ENCODE results near the gene DBI. TPM values are rescaled to one million over a fixed set of nuclear protein-coding genes. Genes with fewer than 3 reads are reported as not detected.

Gene DBI
- total RNA-seq, 6 donors from 2014 or later: 60.8 to 250 (median 159) TPM

GRCh38 chr2:119341684-119342083 lies 25.1 kb upstream of the DBI start:
- Histone ChIP-seq H3K4me3 (no peak overlapping the region), H3K4me1 (no peaks in the 10 kb centered on the region), H3K27me3 (no peaks in the 10 kb centered on the region), H3K36me3 (peaks cover 0 to 10% (median 0%) of the 10 kb centered on the region in 4 donors), H3K9me3 (no peaks in the 10 kb centered on the region), H3K27ac (no peak overlapping the region)
- no peak for TF ChIP-seq POLR2AphosphoS5 (IDR thresholded peaks at IDR 0.05)
- 81% methylated on average over 2 of the region's 2 CpGs for WGBS, 2 donors
- ATAC-seq (ENCODE audit: low FRiP score in 2 of 2) (no peak), DNase-seq (no peak)

- WGBS, 2 donors: 85 to 90% methylated on average over 6 of the region's 6 CpGs
Observed at GRCh38 chr2:119349289-119349688, 17.5 kb upstream of the DBI start.

GRCh38 chr2:119350311-119350998 lies 16.3 kb upstream of the DBI start:
- DNase-seq (no peak), ATAC-seq (ENCODE audit: low FRiP score in 2 of 2) (no peak)
- Histone ChIP-seq H3K27me3 (no peaks in the 10 kb centered on the region), H3K4me3 (no peak overlapping the region), H3K4me1 (peaks cover 0 to 3% (median under 1%) of the 10 kb centered on the region in 4 donors), H3K9me3 (no peaks in the 10 kb centered on the region), H3K36me3 (no peaks in the 10 kb centered on the region), H3K27ac (no peak overlapping the region)
- 85 to 86% methylated on average over 2 to 4 of the region's 4 CpGs for WGBS, 2 donors
- TF ChIP-seq POLR2AphosphoS5 (IDR thresholded peaks at IDR 0.05) (no peak), CTCF (IDR thresholded peaks at IDR 0.05) (no peak), POLR2A (IDR thresholded peaks at IDR 0.05) (no peak), EP300 (IDR thresholded peaks at IDR 0.05) (no peak)

More at GRCh38 chr2:119349289-119349688, 17.5 kb upstream of the DBI start:
- TF ChIP-seq POLR2A (IDR thresholded peaks at IDR 0.05): no peak
- TF ChIP-seq EP300 (IDR thresholded peaks at IDR 0.05): no peak
- no peak for TF ChIP-seq CTCF (IDR thresholded peaks at IDR 0.05)
- no peak for TF ChIP-seq POLR2AphosphoS5 (IDR thresholded peaks at IDR 0.05)
- H3K27me3 ChIP-seq: no peaks in the 10 kb centered on the region
- DNase-seq (no peak), ATAC-seq (ENCODE audit: low FRiP score in 2 of 2) (no peak)
- H3K4me1 ChIP-seq: no peaks in the 10 kb centered on the region
- no peaks in the 10 kb centered on the region for H3K36me3 ChIP-seq
- H3K27ac ChIP-seq: no peak overlapping the region
- H3K4me3 ChIP-seq: no peak overlapping the region
- no peaks in the 10 kb centered on the region for H3K9me3 ChIP-seq

- H3K4me3 ChIP-seq: no peak overlapping the region
- no peaks in the 10 kb centered on the region for H3K36me3 ChIP-seq
- H3K9me3 ChIP-seq: no peaks in the 10 kb centered on the region
- no peak for TF ChIP-seq CTCF (IDR thresholded peaks at IDR 0.05)
- H3K4me1 ChIP-seq: peaks cover 0 to 3% (median 2%) of the 10 kb centered on the region in 4 donors
- no peaks in the 10 kb centered on the region for H3K27me3 ChIP-seq
- no peak for DNase-seq
- H3K27ac ChIP-seq: no peak overlapping the region
- ATAC-seq (ENCODE audit: low FRiP score in 2 of 2): peak in 1 of 2 donors; percentile 12
Observed at GRCh38 chr2:119352357-119352756, 14.4 kb upstream of the DBI start.

- no peak for DNase-seq
- Histone ChIP-seq H3K4me1 (peaks cover 0 to 3% (median 2%) of the 10 kb centered on the region in 4 donors), H3K27ac (no peak overlapping the region), H3K27me3 (no peaks in the 10 kb centered on the region), H3K9me3 (no peaks in the 10 kb centered on the region), H3K4me3 (no peak overlapping the region), H3K36me3 (no peaks in the 10 kb centered on the region)
- TF ChIP-seq CTCF (IDR thresholded peaks at IDR 0.05): no peak
- TF ChIP-seq POLR2A (IDR thresholded peaks at IDR 0.05): no peak
- TF ChIP-seq EP300 (IDR thresholded peaks at IDR 0.05): no peak
- TF ChIP-seq POLR2AphosphoS5 (IDR thresholded peaks at IDR 0.05): no peak
- no peak for ATAC-seq (ENCODE audit: low FRiP score in 2 of 2)
- 77 to 97% methylated on average over 1 of the region's 1 CpG for WGBS, 2 donors
Observed at GRCh38 chr2:119354860-119355259, 11.9 kb upstream of the DBI start.
